Measurements from ENCODE around the gene EFCAB10. TPM values are rescaled to one million over a fixed set of nuclear protein-coding genes. Genes with fewer than 3 reads are reported as not detected.

Gene EFCAB10
- total RNA-seq, 2 donors from 2014 or later = not detected

GRCh38 chr7:105571891-105572290 is 9.4 kb downstream of the EFCAB10 start:
- no peak for DNase-seq
- Histone ChIP-seq H3K27me3 (no peaks in the 10 kb centered on the region), H3K27ac (no peak overlapping the region), H3K4me1 (no peaks in the 10 kb centered on the region), H3K4me3 (no peak overlapping the region), H3K36me3 (replicated peaks in 1 of 2; ENCODE audit: insufficient read depth in 1 of 2, low read depth in 2 of 2) (peaks cover 0 to 5% of the 10 kb centered on the region in 2 donors), H3K9me3 (no peaks in the 10 kb centered on the region)
- intact Hi-C loops (cut with DNase I) = no loop called here
- ATAC-seq = no peak
- TF ChIP-seq CTCF (IDR thresholded peaks at IDR 0.05) = no peak
- no peak for TF ChIP-seq POLR2A (IDR thresholded peaks at IDR 0.05)
- 75 to 77% methylated on average over 2 of the region's 2 CpGs for WGBS, 2 donors

- ATAC-seq (no peak), DNase-seq (no peak)
- Histone ChIP-seq H3K4me3 (no peak overlapping the region), H3K9me3 (no peaks in the 10 kb centered on the region), H3K36me3 (replicated peaks in 1 of 2; ENCODE audit: insufficient read depth in 1 of 2, low read depth in 2 of 2) (peaks cover 0 to 22% of the 10 kb centered on the region in 2 donors), H3K4me1 (no peaks in the 10 kb centered on the region), H3K27me3 (no peaks in the 10 kb centered on the region), H3K27ac (no peak overlapping the region)
- 90 to 95% methylated on average over 3 of the region's 3 CpGs for WGBS, 2 donors
- intact Hi-C loops (cut with DNase I) = no loop called here
- TF ChIP-seq CTCF (IDR thresholded peaks at IDR 0.05) = no peak
- no peak for TF ChIP-seq POLR2A (IDR thresholded peaks at IDR 0.05)
Measured at GRCh38 chr7:105567821-105568220, 13.5 kb downstream of the EFCAB10 start.

GRCh38 chr7:105567024-105567423 is 14.3 kb downstream of the EFCAB10 start:
- peaks cover 0 to 22% of the 10 kb centered on the region in 2 donors for H3K36me3 ChIP-seq (replicated peaks in 1 of 2; ENCODE audit: insufficient read depth in 1 of 2, low read depth in 2 of 2)
- no peak for ATAC-seq
- H3K4me1 ChIP-seq = no peaks in the 10 kb centered on the region
- H3K27me3 ChIP-seq = no peaks in the 10 kb centered on the region
- no peak overlapping the region for H3K27ac ChIP-seq
- WGBS, 2 donors = 83 to 90% methylated on average over 2 of the region's 2 CpGs
- intact Hi-C loops (cut with DNase I) = no loop called here
- H3K4me3 ChIP-seq = no peak overlapping the region
- no peaks in the 10 kb centered on the region for H3K9me3 ChIP-seq
- no peak for DNase-seq
- TF ChIP-seq POLR2A (IDR thresholded peaks at IDR 0.05) = no peak
- no peak for TF ChIP-seq CTCF (IDR thresholded peaks at IDR 0.05)

GRCh38 chr7:105565190-105565589 is 16.1 kb downstream of the EFCAB10 start:
- Histone ChIP-seq H3K9me3 (no peaks in the 10 kb centered on the region), H3K27ac (no peak overlapping the region), H3K36me3 (replicated peaks in 1 of 2; ENCODE audit: insufficient read depth in 1 of 2, low read depth in 2 of 2) (peaks cover 0 to 24% of the 10 kb centered on the region in 2 donors), H3K4me3 (no peak overlapping the region), H3K4me1 (no peaks in the 10 kb centered on the region), H3K27me3 (no peaks in the 10 kb centered on the region)
- 97 to 99% methylated on average over 4 of the region's 4 CpGs for WGBS, 2 donors
- TF ChIP-seq CTCF (IDR thresholded peaks at IDR 0.05) = no peak
- TF ChIP-seq POLR2A (IDR thresholded peaks at IDR 0.05) = no peak
- intact Hi-C loops (cut with DNase I) = no loop called here
- DNase-seq = no peak
- no peak for ATAC-seq

- DNase-seq (no peak), ATAC-seq (no peak)
- intact Hi-C loops (cut with DNase I) = no loop called here
- no peaks in the 10 kb centered on the region for H3K27me3 ChIP-seq
- TF ChIP-seq POLR2A (IDR thresholded peaks at IDR 0.05) (no peak), CTCF (IDR thresholded peaks at IDR 0.05) (no peak)
- H3K36me3 ChIP-seq (replicated peaks in 1 of 2; ENCODE audit: insufficient read depth in 1 of 2, low read depth in 2 of 2) = peaks cover 7 to 28% of the 10 kb centered on the region in 2 donors
- no peaks in the 10 kb centered on the region for H3K9me3 ChIP-seq
- no peaks in the 10 kb centered on the region for H3K4me1 ChIP-seq
- no peak overlapping the region for H3K27ac ChIP-seq
- no peak overlapping the region for H3K4me3 ChIP-seq
- 100% methylated on average over 1 of the region's 1 CpG for WGBS, 2 donors
Measured at GRCh38 chr7:105559926-105560325, 21.4 kb downstream of the EFCAB10 start.
